ENCODE results near the gene SCNN1A.

DNA sequence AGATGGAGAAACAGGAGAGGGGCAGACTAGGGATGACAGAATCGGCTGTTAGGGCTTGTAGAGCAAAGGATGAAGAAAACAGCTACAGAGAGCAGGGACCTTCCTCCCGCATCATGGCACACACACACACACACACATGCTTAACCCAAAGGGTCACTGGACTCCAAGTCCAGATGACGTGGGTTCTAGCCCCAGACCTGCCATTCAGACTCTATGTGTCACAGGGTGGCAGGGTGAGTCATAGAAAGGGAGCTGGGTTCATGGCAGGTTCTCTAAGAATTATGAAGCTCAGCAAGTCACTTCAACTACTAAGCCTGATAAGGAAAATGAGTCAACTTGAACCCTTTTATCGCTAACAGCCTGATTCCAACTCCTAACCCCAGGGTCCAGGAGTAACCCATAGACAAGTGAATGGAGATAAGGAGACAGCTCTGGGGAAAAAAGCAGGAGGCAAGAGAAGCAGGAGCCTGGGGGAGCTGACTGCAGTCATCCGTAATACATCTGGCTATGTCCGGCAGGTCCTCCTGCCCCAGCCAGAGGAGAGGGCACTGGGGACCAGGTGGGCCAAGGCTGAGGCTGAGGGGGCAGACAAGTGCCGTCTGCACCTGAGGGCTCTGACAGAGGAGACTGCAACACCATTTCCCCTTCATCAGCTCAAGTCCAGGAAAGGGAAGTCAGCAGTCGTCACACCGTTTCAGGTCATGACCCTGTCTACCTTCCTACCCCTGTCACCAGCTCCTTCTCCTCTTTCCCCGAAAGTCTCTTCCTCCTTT, 29.9 kb downstream of the SCNN1A start:
- TF ChIP-seq, protein P1, sequence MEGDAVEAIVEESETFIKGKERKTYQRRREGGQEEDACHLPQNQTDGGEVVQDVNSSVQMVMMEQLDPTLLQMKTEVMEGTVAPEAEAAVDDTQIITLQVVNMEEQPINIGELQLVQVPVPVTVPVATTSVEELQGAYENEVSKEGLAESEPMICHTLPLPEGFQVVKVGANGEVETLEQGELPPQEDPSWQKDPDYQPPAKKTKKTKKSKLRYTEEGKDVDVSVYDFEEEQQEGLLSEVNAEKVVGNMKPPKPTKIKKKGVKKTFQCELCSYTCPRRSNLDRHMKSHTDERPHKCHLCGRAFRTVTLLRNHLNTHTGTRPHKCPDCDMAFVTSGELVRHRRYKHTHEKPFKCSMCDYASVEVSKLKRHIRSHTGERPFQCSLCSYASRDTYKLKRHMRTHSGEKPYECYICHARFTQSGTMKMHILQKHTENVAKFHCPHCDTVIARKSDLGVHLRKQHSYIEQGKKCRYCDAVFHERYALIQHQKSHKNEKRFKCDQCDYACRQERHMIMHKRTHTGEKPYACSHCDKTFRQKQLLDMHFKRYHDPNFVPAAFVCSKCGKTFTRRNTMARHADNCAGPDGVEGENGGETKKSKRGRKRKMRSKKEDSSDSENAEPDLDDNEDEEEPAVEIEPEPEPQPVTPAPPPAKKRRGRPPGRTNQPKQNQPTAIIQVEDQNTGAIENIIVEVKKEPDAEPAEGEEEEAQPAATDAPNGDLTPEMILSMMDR (IDR thresholded peaks at IDR 0.05), result no peak
- TF ChIP-seq EZH2 (IDR thresholded peaks at IDR 0.05; ENCODE audit: borderline replicate concordance, insufficient read depth, low read depth, low read length, poor library complexity, severe bottlenecking), result no peak

All from B cell (primary cell).